T follicular helper cell (primary cell): ENCODE results near the gene PDE7B.
"Not testable (repeated sequence)": the region's sequence is repeated elsewhere in the genome, so short reads cannot be mapped to it uniquely, and the experiment has no call there.

ENCODE experiments used
- DNase-seq: peaks from one replicate; pipeline ENCODE4 v3.0.0-alpha.2; 2020; ENCODE audit warnings: low read depth

Gene PDE7B

DNA sequence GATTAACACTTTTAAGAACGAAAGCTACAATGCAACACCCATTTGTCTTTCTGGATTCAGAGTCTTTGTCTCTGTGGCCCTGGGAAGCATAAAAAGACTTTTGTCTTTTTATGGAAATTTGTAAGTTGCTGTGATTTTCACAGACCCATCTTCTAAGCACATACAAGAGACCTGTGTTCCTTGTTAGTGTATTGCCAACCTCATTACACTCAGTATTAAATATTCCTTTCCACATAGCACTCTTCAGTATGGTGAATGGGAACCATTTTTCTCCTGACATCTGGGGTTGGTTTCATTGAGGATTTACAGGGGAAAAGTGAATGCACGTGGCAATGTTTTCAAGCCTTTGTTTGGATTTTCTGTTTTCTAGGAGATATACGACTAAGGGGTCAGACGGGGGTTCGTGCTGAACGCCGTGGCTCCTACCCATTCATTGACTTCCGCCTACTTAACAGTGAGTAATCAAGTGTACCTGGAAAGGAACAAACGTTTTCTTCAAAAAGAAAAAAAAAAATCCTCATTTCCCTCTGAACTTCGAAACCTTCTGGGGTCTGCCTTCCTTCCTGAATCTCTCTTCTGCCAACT, 257.0 kb downstream of the PDE7B start:
- no peak for DNase-seq

GRCh38 chr6:136111831-136112230, 260.3 kb downstream of the PDE7B start:
- DNase-seq, result no peak

DNA sequence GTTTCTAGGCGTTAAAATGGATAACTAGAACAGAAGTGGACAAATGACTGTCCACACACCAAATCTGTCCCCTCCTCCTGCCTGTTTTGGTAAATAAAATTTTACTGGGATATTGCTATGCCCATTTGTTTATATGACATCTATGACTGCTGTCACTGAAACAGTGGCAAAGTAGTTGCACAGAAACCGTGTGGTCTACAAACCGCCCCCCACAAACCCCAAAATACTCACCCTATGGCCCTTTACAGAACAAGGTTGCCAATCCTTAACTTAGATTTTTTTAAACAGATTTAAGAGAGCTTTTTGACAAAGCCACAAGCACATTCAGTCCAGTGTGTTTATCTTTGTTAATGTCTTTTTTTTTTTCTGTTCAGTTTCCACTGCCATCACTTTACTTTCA, 260.8 kb downstream of the PDE7B start:
- DNase-seq, result no peak

DNA sequence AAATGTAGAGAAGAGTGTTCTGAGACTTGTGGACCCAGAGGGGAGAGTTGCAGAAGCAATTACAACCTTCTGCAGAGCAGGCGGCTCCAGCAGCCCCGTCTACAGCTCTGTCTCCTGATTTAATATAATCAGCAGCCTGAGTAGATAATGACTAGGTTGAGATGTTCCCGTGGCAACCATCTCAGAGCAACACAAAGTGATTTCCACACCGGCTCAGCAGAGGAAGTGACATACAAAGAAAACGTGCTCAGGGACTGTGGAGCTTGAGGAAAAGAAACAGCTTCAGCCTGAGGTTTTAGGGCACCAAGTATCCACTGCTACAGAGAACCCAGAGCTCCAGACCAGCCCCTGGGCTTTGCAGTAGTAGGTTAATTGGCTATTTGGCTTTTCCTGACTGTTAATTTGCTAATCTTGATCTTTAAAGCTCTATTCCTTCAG, 262.3 kb downstream of the PDE7B start:
- DNase-seq, result no peak

- DNase-seq, result no peak
These were observed 263.2 kb downstream of the PDE7B start for GRCh38 chr6:136114661-136115060.

DNA sequence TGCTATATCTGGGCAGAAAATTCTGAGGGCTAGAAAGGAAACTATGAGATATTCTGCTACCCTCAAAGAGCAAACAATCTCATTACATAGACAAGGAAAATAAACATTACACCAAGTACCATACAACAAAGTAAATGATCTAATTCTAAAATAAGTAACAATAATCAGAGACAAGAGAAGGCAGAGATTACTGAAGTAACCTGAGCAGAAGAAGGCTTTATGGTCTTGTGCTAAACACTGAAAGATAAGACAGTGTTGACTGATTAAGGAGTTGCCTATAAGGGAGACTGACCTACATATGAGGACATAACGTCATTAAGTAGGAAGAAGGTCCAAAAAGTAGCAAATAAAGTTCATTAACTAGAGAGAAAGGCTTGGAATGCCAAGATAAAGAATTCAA, 264.4 kb downstream of the PDE7B start:
- DNase-seq, result no peak

- DNase-seq, result no peak
These were observed 265.6 kb downstream of the PDE7B start for GRCh38 chr6:136117081-136117480.

DNA sequence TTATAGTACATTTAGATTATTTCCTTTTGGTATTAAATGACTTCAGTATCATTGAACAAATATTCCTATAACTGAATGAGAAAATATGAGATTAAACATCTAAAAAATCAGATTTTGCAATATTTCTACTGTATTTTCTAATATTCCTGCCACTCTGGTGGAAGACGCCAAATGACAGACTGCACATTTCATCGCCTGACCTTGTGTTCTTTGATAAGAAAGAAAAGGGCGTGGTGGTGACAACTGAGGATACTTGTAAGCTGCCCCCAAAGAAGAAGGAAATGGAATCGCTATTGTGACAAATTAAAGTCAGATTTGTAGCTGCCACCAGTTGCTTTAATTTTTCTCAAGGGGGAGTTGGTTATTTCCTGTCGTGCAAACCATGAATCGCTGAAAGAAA, 267.3 kb downstream of the PDE7B start:
- DNase-seq, result no peak

- no peak for DNase-seq
These were observed 272.0 kb downstream of the PDE7B start for GRCh38 chr6:136123468-136123867.

DNA sequence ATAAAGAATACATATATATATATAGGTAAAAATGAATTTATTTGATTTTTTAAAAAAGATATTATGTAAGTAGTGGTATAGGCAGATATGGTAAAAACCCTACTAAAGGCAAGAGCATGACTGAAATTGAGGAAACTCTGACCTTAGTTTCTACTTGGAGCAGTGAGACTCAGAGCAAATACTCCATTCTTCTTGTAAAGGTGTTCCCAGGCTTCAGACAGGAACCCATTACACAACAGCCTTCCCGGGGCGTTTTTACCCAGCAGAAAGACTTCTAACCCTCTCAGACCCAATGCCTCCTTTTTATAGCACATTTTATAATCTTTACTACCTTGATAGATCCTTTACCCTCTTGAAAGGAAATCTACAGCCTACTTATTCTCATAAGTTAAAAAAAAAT, 274.1 kb downstream of the PDE7B start:
- no peak for DNase-seq

DNA sequence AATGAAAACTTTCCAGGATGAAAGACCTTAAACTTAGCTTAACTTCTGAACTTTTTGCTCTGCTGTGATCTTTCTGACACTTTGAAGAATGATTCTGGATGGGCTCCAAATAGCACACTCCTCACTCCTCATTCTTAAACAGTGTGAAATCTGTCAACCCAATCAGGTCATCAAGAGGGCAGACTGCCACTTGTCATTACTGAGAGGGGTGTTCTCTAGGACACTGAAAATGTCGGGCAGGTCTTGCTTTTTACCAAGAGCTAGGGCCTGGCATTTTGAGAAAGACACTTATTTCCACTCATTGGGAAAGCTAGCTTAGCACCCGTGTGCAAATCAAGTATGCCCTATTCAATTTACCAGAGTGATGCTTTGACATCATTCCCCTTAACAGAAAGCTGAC, 276.4 kb downstream of the PDE7B start:
- DNase-seq, result no peak

DNA sequence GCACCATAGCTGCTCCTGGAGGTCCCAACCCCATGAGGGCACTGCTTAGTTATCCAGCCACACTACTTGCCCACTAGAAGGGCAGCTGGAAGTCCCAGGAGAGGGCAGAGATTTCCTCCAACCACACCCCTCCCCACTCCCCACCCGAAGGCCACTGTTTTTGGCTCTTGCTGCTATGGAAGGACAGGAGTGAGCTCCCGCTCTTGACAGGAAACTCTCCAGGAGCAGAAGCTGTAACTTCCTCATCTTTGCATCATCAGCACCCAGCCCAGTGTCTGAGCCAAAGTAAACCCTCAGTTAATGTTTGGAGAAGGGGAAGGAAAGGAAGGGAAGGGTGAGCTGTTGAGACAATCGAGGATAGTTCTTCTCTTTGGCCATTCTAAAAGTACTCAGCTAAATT, 277.9 kb downstream of the PDE7B start:
- DNase-seq, result no peak

GRCh38 chr6:136134268-136134667, 282.8 kb downstream of the PDE7B start:
- no peak for DNase-seq

DNA sequence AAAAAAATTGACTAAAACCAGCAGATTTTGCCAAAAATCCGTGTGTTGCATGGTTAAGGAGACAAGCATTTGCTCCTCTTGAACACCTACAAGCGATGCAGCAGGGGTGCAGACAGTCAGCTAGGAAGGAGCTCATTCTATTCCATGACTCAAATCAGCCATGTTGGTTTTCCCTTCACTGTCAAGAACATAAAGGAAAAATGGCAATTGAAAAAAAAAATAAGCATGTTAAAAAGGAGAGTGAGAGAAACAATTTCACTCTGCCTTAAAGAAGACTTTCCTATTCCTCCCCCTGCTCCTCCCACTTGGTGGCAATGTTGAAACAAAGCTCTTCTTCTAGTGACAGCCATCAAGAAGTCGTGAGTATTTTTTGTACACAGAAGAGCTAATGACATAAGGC, 283.2 kb downstream of the PDE7B start:
- no peak for DNase-seq

GRCh38 chr6:136136274-136136673, 284.8 kb downstream of the PDE7B start:
- DNase-seq, result no peak

DNA sequence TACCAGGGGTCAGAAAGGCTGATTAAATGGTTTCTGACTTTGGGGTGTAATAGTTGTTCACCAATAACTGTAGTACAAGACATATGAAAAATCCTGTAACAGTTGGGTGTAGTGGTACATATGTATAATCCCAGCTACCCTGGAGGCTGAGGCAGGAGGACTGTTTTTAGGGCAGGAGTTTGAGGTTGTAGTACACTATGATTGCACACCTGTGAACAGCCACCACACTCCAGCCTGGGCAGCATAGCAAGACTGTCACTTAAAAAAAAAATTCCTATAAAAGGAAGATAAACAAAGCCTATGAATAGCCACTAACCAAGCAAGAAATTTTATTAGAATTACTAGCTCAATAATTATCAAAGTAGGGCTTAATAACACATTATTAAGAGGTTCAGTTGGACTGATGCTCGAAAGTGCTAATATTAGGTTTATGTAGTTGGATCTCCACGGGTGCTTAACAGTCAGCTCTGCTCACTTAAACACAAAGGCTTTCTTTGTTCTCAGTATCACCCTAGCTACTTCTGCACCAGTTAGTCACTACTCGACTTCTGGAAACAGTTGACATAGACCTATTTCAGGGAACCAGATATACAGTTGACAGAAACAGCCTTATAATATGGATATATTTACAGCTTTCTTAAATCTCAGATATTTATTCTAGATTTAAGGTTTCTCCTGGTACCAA, 285.6 kb downstream of the PDE7B start:
- no peak for DNase-seq

DNA sequence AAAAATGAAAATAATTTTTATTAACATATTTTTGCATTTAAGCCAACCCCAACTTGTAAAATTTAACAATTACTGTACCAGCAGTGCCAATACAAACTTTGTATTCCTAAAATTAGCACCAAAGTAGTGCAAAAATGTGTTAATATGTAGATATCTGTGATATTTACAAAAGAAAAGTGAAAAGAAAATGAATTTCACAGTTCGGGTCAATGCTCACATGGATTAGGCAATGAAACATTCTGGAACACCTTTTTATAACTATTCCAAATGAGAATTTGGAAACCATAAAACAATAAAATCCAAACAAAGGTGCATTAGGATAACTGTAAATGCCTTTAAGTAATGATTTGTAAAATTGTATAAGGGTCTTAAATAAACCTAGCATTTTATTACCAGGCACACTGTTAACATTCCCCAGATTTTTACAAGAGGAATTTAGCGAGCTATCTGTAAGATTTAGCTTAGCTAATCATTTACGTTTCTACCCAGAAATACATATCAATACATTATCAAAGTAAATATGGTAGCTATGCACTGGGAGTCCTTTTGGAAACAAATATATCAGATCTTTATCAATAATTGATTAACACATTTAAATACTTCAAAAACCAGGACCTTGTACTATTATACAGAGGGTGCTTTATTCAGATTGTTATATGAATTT, 286.4 kb downstream of the PDE7B start:
- DNase-seq, result no peak

DNA sequence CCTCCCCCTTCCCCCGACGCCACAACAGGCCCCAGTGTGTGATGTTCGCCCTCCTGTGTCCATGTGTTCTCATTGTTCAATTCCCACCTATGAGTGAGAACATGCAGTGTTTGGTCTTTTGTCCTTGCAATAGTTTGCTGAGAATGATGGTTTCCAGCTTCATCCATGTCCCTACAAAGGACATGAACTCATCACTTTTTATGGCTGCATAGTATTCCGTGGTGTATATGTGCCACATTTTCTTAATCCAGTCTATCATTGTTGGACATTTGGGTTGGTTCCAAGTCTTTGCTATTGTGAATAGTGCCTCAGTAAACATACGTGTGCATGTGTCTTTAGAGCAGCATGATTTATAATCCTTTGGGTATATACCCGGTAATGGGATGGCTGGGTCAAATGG, 287.6 kb downstream of the PDE7B start:
- not testable (repeated sequence) for DNase-seq

GRCh38 chr6:136144251-136145023, 292.9 kb downstream of the PDE7B start:
- no peak for DNase-seq

GRCh38 chr6:136146130-136146529, 294.6 kb downstream of the PDE7B start:
- no peak for DNase-seq

DNA sequence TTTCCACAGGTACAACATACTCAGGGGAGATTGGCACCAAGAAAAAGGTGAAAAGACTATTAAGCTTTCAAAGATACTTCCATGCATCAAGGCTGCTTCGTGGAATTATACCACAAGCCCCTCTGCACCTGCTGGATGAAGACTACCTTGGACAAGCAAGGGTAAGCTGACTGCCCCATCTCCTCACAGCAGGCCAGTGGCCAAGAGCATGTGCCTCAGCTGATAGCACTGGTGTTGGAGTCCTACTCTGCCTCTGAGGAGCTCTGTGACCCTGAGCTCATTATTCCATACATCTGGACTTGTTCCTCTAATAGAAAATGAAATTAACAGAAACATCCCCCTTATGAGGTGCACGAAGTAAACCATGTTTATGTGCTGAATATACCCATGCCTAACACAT, 295.8 kb downstream of the PDE7B start:
- no peak for DNase-seq

DNA sequence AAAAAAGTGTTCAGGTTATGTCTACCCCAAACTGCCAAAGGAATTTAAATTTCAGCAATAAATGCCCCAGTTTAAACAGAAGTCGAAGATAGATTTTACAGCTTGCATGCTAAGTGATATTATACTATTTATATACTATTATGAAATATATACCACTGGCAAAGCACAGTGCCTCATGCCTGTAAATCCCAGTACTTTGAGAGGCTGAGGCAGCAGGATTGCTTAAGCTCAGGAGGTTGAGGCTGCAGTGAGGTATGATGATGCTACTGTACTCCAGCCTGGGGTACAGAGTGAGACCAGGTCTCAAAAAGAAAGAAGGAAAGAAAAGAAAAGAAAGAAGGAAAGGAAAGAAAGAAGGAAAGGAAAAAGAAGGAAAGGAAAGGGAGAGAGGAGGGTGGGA, 296.6 kb downstream of the PDE7B start:
- no peak for DNase-seq

DNA sequence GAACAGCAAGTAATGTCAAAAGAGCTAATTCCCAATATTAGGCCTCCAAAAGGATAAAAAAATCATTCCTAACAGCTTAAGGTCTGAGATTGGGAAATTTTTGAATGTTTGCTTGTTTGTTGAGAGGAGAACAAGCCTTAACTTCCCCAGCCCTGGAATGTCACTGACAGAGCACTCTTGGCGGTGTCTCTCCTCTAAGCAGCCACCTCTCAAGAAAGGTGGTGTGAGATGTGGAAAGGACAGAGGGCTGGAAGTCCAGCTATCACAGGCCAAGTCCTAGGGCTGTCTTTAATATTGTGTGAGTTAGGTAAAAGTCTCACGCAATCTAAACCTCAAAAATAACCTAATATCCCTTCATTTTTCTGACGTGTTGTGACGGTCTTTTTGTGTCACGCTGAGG, 297.0 kb downstream of the PDE7B start:
- DNase-seq, result no peak
